SK-N-SH (cell line): ENCODE measurements around the gene POLE2. TPM values are rescaled to one million over a fixed set of nuclear protein-coding genes. Genes with fewer than 3 reads are reported as not detected.
"Not testable (repeated sequence)": the region's sequence is repeated elsewhere in the genome, so short reads cannot be mapped to it uniquely, and the experiment has no call there.

Experiments
- CTCF ChIA-PET: fragments of 300-600, 350-600 bp; formaldehyde crosslinking; extraction: SDS; loops from one replicate; lab custom pipeline; 2021; lab: Yijun Ruan, JAX
- POLR2A ChIA-PET: fragments of 350-600 bp; sonication (Branson Sonifier 250); formaldehyde crosslinking; extraction: SDS; loops from one replicate; lab custom pipeline; 2020; ENCODE audit warnings: antibody characterized with exemption, inconsistent platforms; lab: Yijun Ruan, JAX
- DNase-seq: peaks from one replicate; pipeline ENCODE4 v3.0.0; 2012
- H2AFZ ChIP-seq: fragments of 200-600 bp; sonication (generic); 2 replicates; pipeline ENCODE4 v1.8.1; 2016; ENCODE audit warnings: antibody characterized with exemption, mild to moderate bottlenecking, low read depth
- H3F3A ChIP-seq: fragments of 200-600 bp; sonication (generic); replicated peaks from 2 replicates; pipeline ENCODE3; 2016; ENCODE audit warnings: antibody characterized with exemption, mild to moderate bottlenecking; ENCODE audit not compliant: insufficient read depth
- H3K27ac ChIP-seq, 2 experiments: fragments of 200-500 bp in 1 of 2; fragments of 200-600 bp in 1 of 2; sonication (Bioruptor generic) in 1 of 2; sonication (generic), shearing (Covaris generic) in 1 of 2; 2 replicates each; pipeline versions ENCODE4 v1.5.1 to v1.6.1; 2014 to 2016; ENCODE audit warnings: low read depth in 2 of 2, inconsistent platforms in 1 of 2, low read length in 1 of 2, mild to moderate bottlenecking in 1 of 2, mixed read lengths in 1 of 2
- H3K27me3 ChIP-seq: fragments of 200-600 bp; sonication (generic), shearing (Covaris generic); 2 replicates; pipeline ENCODE4 v1.6.1; 2016; ENCODE audit warnings: mixed run types; ENCODE audit not compliant: insufficient read depth
- H3K36me3 ChIP-seq, 2 experiments: fragments of 200-500 bp in 1 of 2; fragments of 200-600 bp in 1 of 2; sonication (Bioruptor generic) in 1 of 2; sonication (generic) in 1 of 2; replicated peaks in 1 of 2; 2 replicates each; pipeline versions ENCODE3 to v1.5.1; 2014 to 2016; ENCODE audit warnings: low read length in 1 of 2, mild to moderate bottlenecking in 1 of 2; ENCODE audit not compliant: insufficient read depth in 2 of 2, control insufficient read depth in 1 of 2
- H3K4me1 ChIP-seq, 2 experiments: fragments of 200-500 bp in 1 of 2; fragments of 200-600 bp in 1 of 2; sonication (Bioruptor generic) in 1 of 2; sonication (generic), shearing (Covaris generic) in 1 of 2; 2 replicates each; pipeline versions ENCODE4 v1.5.1 to v1.6.1; 2014 to 2016; ENCODE audit warnings: low read depth in 1 of 2, low read length in 1 of 2, mixed run types in 1 of 2; ENCODE audit not compliant: insufficient read depth in 2 of 2, control insufficient read depth in 1 of 2
- H3K4me2 ChIP-seq: fragments of 200-600 bp; sonication (generic), shearing (Covaris generic); 2 replicates; pipeline ENCODE4 v1.6.1; 2017; ENCODE audit warnings: mixed run types
- H3K4me3 ChIP-seq, 2 experiments: fragments of 200-500 bp in 1 of 2; fragments of 200-600 bp in 1 of 2; sonication (Bioruptor generic) in 1 of 2; sonication (generic), shearing (Covaris generic) in 1 of 2; 2 replicates each; pipeline versions ENCODE4 v1.5.1 to v1.8.1; 2014 to 2016; ENCODE audit warnings: low read depth in 2 of 2, inconsistent platforms in 1 of 2, low read length in 1 of 2, mild to moderate bottlenecking in 1 of 2, mixed read lengths in 1 of 2, moderate library complexity in 1 of 2
- H3K79me2 ChIP-seq: fragments of 200-600 bp; sonication (generic); 2 replicates; pipeline ENCODE4 v1.8.1; 2017; ENCODE audit warnings: mild to moderate bottlenecking; ENCODE audit not compliant: insufficient read depth
- H3K9ac ChIP-seq: fragments of 200-600 bp; sonication (generic); 2 replicates; pipeline ENCODE4 v1.6.1; 2017; ENCODE audit warnings: mixed run types
- H3K9me2 ChIP-seq: fragments of 200-600 bp; sonication (generic); 2 replicates; pipeline ENCODE4 v1.6.1; 2017; ENCODE audit warnings: mixed run types
- H3K9me3 ChIP-seq: fragments of 200-600 bp; sonication (generic); 2 replicates; pipeline ENCODE4 v1.6.1; 2017; ENCODE audit warnings: mixed run types, mild to moderate bottlenecking, moderate library complexity
- H4K20me1 ChIP-seq: fragments of 200-600 bp; sonication (generic); 2 replicates; pipeline ENCODE4 v1.6.1; 2017; ENCODE audit warnings: mild to moderate bottlenecking, mixed run types; ENCODE audit not compliant: insufficient read depth
- CHD2 ChIP-seq: fragments of 150-350 bp; IDR thresholded peaks from 2 replicates; pipeline ENCODE4 v1.6.1; 2018; ENCODE audit warnings: low read length; ENCODE audit not compliant: partially characterized antibody
- FOSL2 ChIP-seq: IDR thresholded peaks from 2 replicates; pipeline ENCODE4 v1.4.0; 2012; ENCODE audit warnings: low read depth, mild to moderate bottlenecking, moderate library complexity, borderline replicate concordance
- FOXJ3 ChIP-seq: sonication (generic); formaldehyde crosslinking; IDR thresholded peaks from 2 replicates; pipeline ENCODE4 v1.5.1; 2020; ENCODE audit warnings: mild to moderate bottlenecking, missing genetic modification reagents
- GABPA ChIP-seq: IDR thresholded peaks from 2 replicates; pipeline ENCODE4 v1.4.0; 2012; ENCODE audit warnings: low read depth, mild to moderate bottlenecking
- GATA2 ChIP-seq: sonication (generic); formaldehyde crosslinking; IDR thresholded peaks from 2 replicates; pipeline ENCODE4 v1.5.0; 2020; ENCODE audit warnings: mild to moderate bottlenecking, missing genetic modification reagents
- MAX ChIP-seq: IDR thresholded peaks from 2 replicates; pipeline ENCODE4 v1.4.0; 2012; ENCODE audit warnings: low read depth
- MEF2A ChIP-seq: IDR thresholded peaks from 2 replicates; pipeline ENCODE4 v1.4.0; 2012; ENCODE audit warnings: low read depth, borderline replicate concordance
- NFIC ChIP-seq: IDR thresholded peaks from 2 replicates; pipeline ENCODE4 v1.4.0; 2012; ENCODE audit warnings: borderline replicate concordance
- NRF1 ChIP-seq: IDR thresholded peaks from 2 replicates; pipeline ENCODE4 v1.6.1; 2012; ENCODE audit warnings: low read depth, mild to moderate bottlenecking, low read length
- PBX3 ChIP-seq: IDR thresholded peaks from 2 replicates; pipeline ENCODE4; 2012
- POLR2AphosphoS5 ChIP-seq: IDR thresholded peaks from 2 replicates; pipeline ENCODE4 v1.6.1; 2012; ENCODE audit warnings: low read depth, low read length
- RCOR1 ChIP-seq: fragments of 150-350 bp; IDR thresholded peaks from 2 replicates; pipeline ENCODE4 v1.6.1; 2017; ENCODE audit warnings: antibody characterized with exemption, low read length
- RXRA ChIP-seq: IDR thresholded peaks from 2 replicates; pipeline ENCODE4 v1.4.0; 2012; ENCODE audit warnings: low read depth, mild to moderate bottlenecking, borderline replicate concordance
- SIN3A ChIP-seq: IDR thresholded peaks from 2 replicates; pipeline ENCODE4 v1.6.1; 2012; ENCODE audit warnings: low read depth, mild to moderate bottlenecking, low read length, moderate library complexity, borderline replicate concordance
- SMC3 ChIP-seq: IDR thresholded peaks from 2 replicates; pipeline ENCODE4 v1.6.1; 2012; ENCODE audit warnings: low read depth, low read length, improper control_type of control experiment
- USF1 ChIP-seq: IDR thresholded peaks from 2 replicates; pipeline ENCODE4 v1.4.0; 2012; ENCODE audit warnings: low read depth, borderline replicate concordance
- WGBS: methylation state at CpG from one replicate; pipeline ENCODE4 v1.1.6; 2017; ENCODE audit warnings: low lambda C conversion rate; 5-methylcytosine and 5-hydroxymethylcytosine counted together
- polyA plus RNA-seq, 3 experiments: library from polyadenylated mRNA; depleted of rRNA; stranded (reverse); fragments of >200 nt; gene quantifications; 2 replicates each; pipeline ENCODE4 v1.2.3, GENCODE V29; 2012

The POLE2 gene
- polyA plus RNA-seq, 1 of the 3 experiments (the other 2 are of a cell fraction) = 8.5 TPM

GRCh38 chr14:49670475-49670874 lies 17.5 kb downstream of the POLE2 start:
- POLR2A ChIA-PET = no interaction called here
- Histone ChIP-seq H3K4me2 (no peak overlapping the region), H3K36me3 (peaks cover 0 to 2% of the 10 kb centered on the region in 2 experiments), H3K27ac (no peak overlapping the region), H3K27me3 (no peaks in the 10 kb centered on the region), H3K4me1 (no peaks in the 10 kb centered on the region), H3K9me3 (no peaks in the 10 kb centered on the region), H3K9me2 (no peaks in the 10 kb centered on the region), H3K4me3 (no peak overlapping the region), H4K20me1 (no peaks in the 10 kb centered on the region), H3K79me2 (no peaks in the 10 kb centered on the region), H3F3A (peaks cover 3% of the 10 kb centered on the region), H3K9ac (no peak overlapping the region), H2AFZ (no peak overlapping the region)
- CTCF ChIA-PET = interaction anchor here (0.7 to 1.1 kb wide), 2 partner anchors 15 to 191 kb away, joined by 3 read pairs; no protein-coding TSS in a partner anchor
- DNase-seq = no peak
- TF ChIP-seq POLR2AphosphoS5 = no peak
- TF ChIP-seq SMC3 = no peak
- TF ChIP-seq FOXJ3 (CRISPR knock-in tag) = no peak
- no peak for TF ChIP-seq GABPA
- no peak for TF ChIP-seq MAX
- TF ChIP-seq PBX3 = no peak
- no peak for TF ChIP-seq GATA2
- TF ChIP-seq, all 33 proteins: peak for 0

DNA sequence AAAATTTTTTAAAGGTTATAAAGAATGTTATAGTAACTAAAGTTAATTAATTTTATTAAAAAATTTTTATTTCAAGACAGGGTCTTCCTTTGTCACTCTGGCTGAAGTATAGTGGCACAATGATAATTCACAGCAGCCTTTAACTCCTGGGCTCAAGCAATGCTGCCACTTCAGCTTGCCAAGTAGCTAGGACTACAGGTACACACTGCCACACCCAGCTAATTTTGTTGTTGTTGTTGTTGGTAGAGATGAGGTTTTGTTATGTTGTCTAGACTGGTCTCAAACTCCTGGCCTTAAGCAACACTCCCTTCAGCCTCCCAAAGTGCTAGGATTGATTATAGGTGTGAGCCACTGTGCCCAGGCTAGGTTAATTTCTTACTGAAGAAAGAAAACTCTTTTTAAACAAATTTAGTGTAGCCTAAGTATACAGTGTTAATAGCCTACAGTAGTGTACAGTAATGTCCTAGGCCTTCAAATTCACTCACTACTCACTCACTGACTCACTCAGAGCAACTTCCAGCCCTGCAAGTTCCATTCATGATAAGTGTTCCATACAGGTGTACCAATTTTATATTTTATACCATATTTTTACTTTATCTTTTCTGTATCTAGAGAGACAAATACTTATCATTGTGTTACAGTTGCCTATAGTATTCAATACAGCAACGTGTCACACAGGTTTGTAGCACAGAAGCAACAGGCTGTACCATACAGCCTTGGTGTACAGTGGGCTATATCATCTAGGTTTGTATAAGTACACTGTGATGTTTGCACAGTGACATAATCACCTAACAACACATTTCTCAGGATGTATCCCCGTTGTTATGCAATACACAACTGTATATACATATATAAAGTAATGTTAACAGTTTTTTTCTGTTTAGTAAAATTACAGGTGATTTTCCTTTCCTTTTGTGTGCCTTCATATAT lies 28.2 kb downstream of the POLE2 start:
- no peaks in the 10 kb centered on the region for H4K20me1 ChIP-seq
- TF ChIP-seq RXRA (no peak), NRF1 (no peak), USF1 (no peak), CHD2 (no peak), NFIC (no peak), MEF2A (no peak), FOXJ3 (CRISPR knock-in tag) (no peak), SIN3A (no peak), FOSL2 (no peak), RCOR1 (no peak), GABPA (no peak)
- H3K4me3 ChIP-seq = no peak overlapping the region
- WGBS = 73% methylated on average over 2 of the region's 2 CpGs
- H2AFZ ChIP-seq = no peak overlapping the region
- no peak overlapping the region for H3K4me2 ChIP-seq
- no peaks in the 10 kb centered on the region for H3K27me3 ChIP-seq
- H3K9me3 ChIP-seq = no peaks in the 10 kb centered on the region
- ChIA-PET CTCF (interaction anchor here (1.5 kb wide), 1 partner anchor 18 kb away, joined by 3 read pairs; no protein-coding TSS in a partner anchor), POLR2A (no interaction called here)
- H3K9me2 ChIP-seq = no peaks in the 10 kb centered on the region
- no peak overlapping the region for H3K9ac ChIP-seq
- no peaks in the 10 kb centered on the region for H3K4me1 ChIP-seq
- no peak overlapping the region for H3K27ac ChIP-seq
- peaks cover 4 to 21% of the 10 kb centered on the region in 2 experiments for H3K36me3 ChIP-seq
- peaks cover 3% of the 10 kb centered on the region for H3F3A ChIP-seq
- no peak for DNase-seq
- H3K79me2 ChIP-seq = no peaks in the 10 kb centered on the region

- H3K4me3 ChIP-seq, H3K9ac ChIP-seq, H4K20me1 ChIP-seq, H3K4me1 ChIP-seq, H3K27ac ChIP-seq, H3K4me2 ChIP-seq, POLR2A ChIA-PET, H3K79me2 ChIP-seq, H3K27me3 ChIP-seq, H3K9me2 ChIP-seq, H3F3A ChIP-seq, H3K9me3 ChIP-seq, H2AFZ ChIP-seq, DNase-seq: not testable (repeated sequence)
- peaks cover 3 to 13% of the 10 kb centered on the region in 2 experiments for H3K36me3 ChIP-seq
- CTCF ChIA-PET = interaction anchor here (1.1 kb wide), 1 partner anchor 24 kb away, joined by 3 read pairs; no protein-coding TSS in a partner anchor
- WGBS = 92% methylated on average over 6 of the region's 6 CpGs
Measured at GRCh38 chr14:49657500-49657899, 30.5 kb downstream of the POLE2 start.
